ENCODE measurements around the gene PEX14. TPM values are rescaled to one million over a fixed set of nuclear protein-coding genes. Genes with fewer than 3 reads are reported as not detected.
A peak's percentile ranks its signal among the peaks of the same experiment; 100 is the strongest.

Gene PEX14
- total and polyA plus RNA-seq, 9 of the 15 experiments (the other 6 are each of a cell fraction or from before 2014, with no cell fraction given) = 2.6 to 45.7 (median 22.7) TPM

DNA sequence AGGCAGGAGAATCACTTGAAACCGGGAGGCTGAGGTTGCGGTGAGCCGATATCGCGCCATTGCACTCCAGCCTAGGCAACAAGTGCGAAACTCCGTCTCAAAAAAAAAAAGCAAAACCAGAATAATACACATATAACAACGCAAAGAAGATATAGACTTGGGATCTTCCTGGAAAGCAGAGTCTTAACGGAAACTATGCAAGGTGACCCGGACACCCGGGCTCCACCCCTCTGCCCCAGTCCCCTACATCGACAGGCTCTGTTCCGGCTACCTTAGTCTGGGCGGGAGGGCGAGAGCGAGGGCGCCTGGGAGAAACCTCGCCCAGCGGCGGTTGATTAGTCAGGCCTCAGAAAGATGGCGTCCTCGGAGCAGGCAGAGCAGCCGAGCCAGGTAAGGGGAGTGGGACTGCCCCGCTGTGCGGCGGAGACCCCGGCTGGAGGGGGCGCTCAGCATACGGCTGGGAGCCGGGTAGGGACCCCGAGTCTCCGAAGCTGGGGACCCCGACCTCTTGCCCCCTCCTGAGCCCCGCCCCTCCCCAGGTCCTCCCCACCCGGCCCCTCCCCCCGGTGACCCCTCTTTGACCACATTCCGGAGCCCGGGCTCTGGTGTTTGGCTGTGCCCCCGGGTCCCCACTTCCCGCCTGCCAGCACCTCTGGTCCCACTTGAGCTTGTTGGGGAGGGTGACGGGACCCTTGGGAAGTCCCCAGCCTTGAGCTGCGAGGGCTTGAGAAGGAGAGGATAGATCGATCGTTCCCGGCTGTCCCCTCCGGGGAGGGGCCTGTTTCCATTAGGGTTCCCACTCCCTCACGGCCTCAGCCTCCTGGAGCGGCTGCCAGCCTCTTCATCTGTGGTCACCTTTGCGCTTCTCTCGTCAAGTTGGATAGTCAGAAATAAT lies at the start of gene PEX14 (continued):
- TF ChIP-seq, protein P1, sequence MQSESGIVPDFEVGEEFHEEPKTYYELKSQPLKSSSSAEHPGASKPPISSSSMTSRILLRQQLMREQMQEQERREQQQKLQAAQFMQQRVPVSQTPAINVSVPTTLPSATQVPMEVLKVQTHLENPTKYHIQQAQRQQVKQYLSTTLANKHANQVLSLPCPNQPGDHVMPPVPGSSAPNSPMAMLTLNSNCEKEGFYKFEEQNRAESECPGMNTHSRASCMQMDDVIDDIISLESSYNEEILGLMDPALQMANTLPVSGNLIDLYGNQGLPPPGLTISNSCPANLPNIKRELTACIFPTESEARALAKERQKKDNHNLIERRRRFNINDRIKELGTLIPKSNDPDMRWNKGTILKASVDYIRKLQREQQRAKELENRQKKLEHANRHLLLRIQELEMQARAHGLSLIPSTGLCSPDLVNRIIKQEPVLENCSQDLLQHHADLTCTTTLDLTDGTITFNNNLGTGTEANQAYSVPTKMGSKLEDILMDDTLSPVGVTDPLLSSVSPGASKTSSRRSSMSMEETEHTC (IDR thresholded peaks at IDR 0.05) = peak; percentile 7; the same call in 1 of the 2 replicates
- 0 out of 4 replicates have a peak, but pooled peaks of 1 of the 2 experiments have one; percentile 30 for TF ChIP-seq HDAC1 (IDR thresholded peaks at IDR 0.05)
- no peak for TF ChIP-seq NFYB (IDR thresholded peaks at IDR 0.05; ENCODE audit: extremely low read depth, insufficient read length)
- TF ChIP-seq RBFOX2 (IDR thresholded peaks at IDR 0.05; ENCODE audit: low read depth, low read length) = peak; percentile 91
- no peak for TF ChIP-seq NCOA6 (IDR thresholded peaks at IDR 0.05)
- peak; percentile 99 for TF ChIP-seq RBBP5 (IDR thresholded peaks at IDR 0.05; ENCODE audit: borderline replicate concordance, insufficient read depth, low read length, poor library complexity, severe bottlenecking)
- TF ChIP-seq RB1 (IDR thresholded peaks at IDR 0.05; ENCODE audit: low read depth) = peak; percentile 73
- TF ChIP-seq, protein P2, sequence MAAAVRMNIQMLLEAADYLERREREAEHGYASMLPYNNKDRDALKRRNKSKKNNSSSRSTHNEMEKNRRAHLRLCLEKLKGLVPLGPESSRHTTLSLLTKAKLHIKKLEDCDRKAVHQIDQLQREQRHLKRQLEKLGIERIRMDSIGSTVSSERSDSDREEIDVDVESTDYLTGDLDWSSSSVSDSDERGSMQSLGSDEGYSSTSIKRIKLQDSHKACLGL (CRISPR knock-in tag; IDR thresholded peaks at IDR 0.05; ENCODE audit: borderline replicate concordance, poor library complexity, severe bottlenecking) = no peak
- TF ChIP-seq OTX1 (CRISPR knock-in tag; IDR thresholded peaks at IDR 0.05) = no peak
- TF ChIP-seq TEAD2 (tag; IDR thresholded peaks at IDR 0.05) = no peak
- TF ChIP-seq CREB1 (IDR thresholded peaks at IDR 0.05) = peak; percentile 48
- no peak for TF ChIP-seq CREB1 (CRISPR knock-in tag; IDR thresholded peaks at IDR 0.05)
- TF ChIP-seq CHD2 (IDR thresholded peaks at IDR 0.05; ENCODE audit: low read depth, low read length) = peak; percentile 52
- no peak for TF ChIP-seq RBM14 (IDR thresholded peaks at IDR 0.05; ENCODE audit: borderline replicate concordance, insufficient read depth, low read depth, low read length)
- no peak for TF ChIP-seq TARDBP (IDR thresholded peaks at IDR 0.05)
- TF ChIP-seq HDAC2 (IDR thresholded peaks at IDR 0.05) = peak; percentile 79
- TF ChIP-seq ETS2 (tag; IDR thresholded peaks at IDR 0.05; ENCODE audit: borderline replicate concordance, poor library complexity, severe bottlenecking) = no peak
- TF ChIP-seq FOXK2 (conservative IDR thresholded peaks at IDR 0.05 in 1 of 2, IDR thresholded peaks at IDR 0.05 in 1 of 2; ENCODE audit: low read depth in 2 of 2) = peak in 1 of 2 experiments; percentile 55; a peak in 1 of 4 replicates
- no peak for TF ChIP-seq DDX20 (tag; IDR thresholded peaks at IDR 0.05; ENCODE audit: low read depth)
- TF ChIP-seq SIX5 (IDR thresholded peaks at IDR 0.05; ENCODE audit: borderline replicate concordance in 1 of 2, insufficient read depth in 1 of 2, low read depth in 1 of 2, low read length in 2 of 2) = peak in 1 of 2 experiments; percentile 51; a peak in 2 of 4 replicates
- peak; percentile 98 for TF ChIP-seq TAF1 (IDR thresholded peaks at IDR 0.05; ENCODE audit: control insufficient read depth, extremely low read depth, insufficient read depth, low read length, severe bottlenecking)
- peak; percentile 70 for TF ChIP-seq JUND (IDR thresholded peaks at IDR 0.05; ENCODE audit: borderline replicate concordance, low read depth, low read length)
- TF ChIP-seq JUND (tag; IDR thresholded peaks at IDR 0.05; ENCODE audit: borderline replicate concordance, low read depth, low read length) = peak; percentile 35; the same call in 1 of the 3 replicates
- TF ChIP-seq JUN (IDR thresholded peaks at IDR 0.05; ENCODE audit: borderline replicate concordance, low read depth, low read length) = 0 out of 2 replicates have a peak, but pooled peaks have one; percentile 38
- 0 out of 2 replicates have a peak, but pooled peaks have one; percentile 16 for TF ChIP-seq JUN (CRISPR knock-in tag; IDR thresholded peaks at IDR 0.05; ENCODE audit: borderline replicate concordance)
